Middle frontal gyrus (tissue), 1 donor: ENCODE measurements around the gene PAK5.

Source experiments
- DNase-seq: peaks from one replicate; pipeline ENCODE4 v3.0.0-alpha.2; 2015; ENCODE audit warnings: low spot score; ENCODE audit errors: extremely low spot score

PAK5 gene

GRCh38 chr20:9838378-9839295 lies at the start of gene PAK5:
Gene PAK5, minus strand, starts transcription at chr20:9839076. Its CDS starts 194,748 bp downstream, at chr20:9644328.
- DNase-seq: peak; percentile 74

- DNase-seq: no peak
These were observed 48.8 kb upstream of the PAK5 start for GRCh38 chr20:9887706-9888105.

- no peak for DNase-seq
These were observed 47.4 kb upstream of the PAK5 start for GRCh38 chr20:9886227-9886626.

GRCh38 chr20:9884666-9885065 lies 45.8 kb upstream of the PAK5 start:
- no peak for DNase-seq

GRCh38 chr20:9884061-9884460 lies 45.2 kb upstream of the PAK5 start:
- DNase-seq: no peak

GRCh38 chr20:9877932-9878495 lies 39.1 kb upstream of the PAK5 start:
- DNase-seq: no peak

GRCh38 chr20:9867196-9867980 lies 28.5 kb upstream of the PAK5 start:
- DNase-seq: no peak

- DNase-seq: no peak
These were observed 13.7 kb upstream of the PAK5 start for GRCh38 chr20:9852566-9852965.

GRCh38 chr20:9839626-9840025 lies 750 bp upstream of the PAK5 start:
- DNase-seq: no peak

GRCh38 chr20:9838035-9838377 lies 870 bp downstream of the PAK5 start:
- DNase-seq: no peak

GRCh38 chr20:9837634-9838033 lies 1.2 kb downstream of the PAK5 start:
- no peak for DNase-seq

GRCh38 chr20:9835302-9835701 lies 3.6 kb downstream of the PAK5 start:
- no peak for DNase-seq

GRCh38 chr20:9831032-9831431 lies 7.8 kb downstream of the PAK5 start:
- DNase-seq: no peak

GRCh38 chr20:9829835-9830234 lies 9.0 kb downstream of the PAK5 start:
- DNase-seq: no peak

- DNase-seq: no peak
These were observed 21.2 kb downstream of the PAK5 start for GRCh38 chr20:9817654-9818053.

- DNase-seq: no peak
These were observed 23.2 kb downstream of the PAK5 start for GRCh38 chr20:9815632-9816031.

- no peak for DNase-seq
These were observed 28.1 kb downstream of the PAK5 start for GRCh38 chr20:9810738-9811137.

GRCh38 chr20:9809271-9809670 lies 29.6 kb downstream of the PAK5 start:
- no peak for DNase-seq

GRCh38 chr20:9808166-9808565 lies 30.7 kb downstream of the PAK5 start:
- DNase-seq: no peak

GRCh38 chr20:9807136-9807535 lies 31.7 kb downstream of the PAK5 start:
- DNase-seq: no peak

GRCh38 chr20:9800421-9800820 lies 38.5 kb downstream of the PAK5 start:
- DNase-seq: no peak

GRCh38 chr20:9794831-9795230 lies 44.0 kb downstream of the PAK5 start:
- DNase-seq: no peak
